Loucy (cell line): ENCODE results near the gene RPL27.

Experiments used
- H2AFZ ChIP-seq: fragments of 200-600 bp; sonication (generic); 2 replicates; pipeline ENCODE4 v1.6.0; 2016; ENCODE audit warnings: antibody characterized with exemption, mild to moderate bottlenecking, low read length, moderate library complexity
- H3F3A ChIP-seq: fragments of 200-600 bp; 2 replicates; pipeline ENCODE4 v1.6.0; 2016; ENCODE audit warnings: antibody characterized with exemption, low read depth, mild to moderate bottlenecking
- H3K27me3 ChIP-seq: fragments of 200-600 bp; sonication (generic); 2 replicates; pipeline ENCODE4 v1.6.1; 2014; ENCODE audit warnings: low read length, mild to moderate bottlenecking; ENCODE audit not compliant: insufficient read depth, poor library complexity, severe bottlenecking
- H3K36me3 ChIP-seq: fragments of 200-600 bp; sonication (generic); 2 replicates; pipeline ENCODE4 v1.6.1; 2016; ENCODE audit warnings: low read length; ENCODE audit not compliant: insufficient read depth
- H3K4me1 ChIP-seq: fragments of 200-600 bp; sonication (generic); 2 replicates; pipeline ENCODE4 v1.5.1; 2014; ENCODE audit warnings: low read length, mild to moderate bottlenecking; ENCODE audit not compliant: insufficient read depth, poor library complexity, severe bottlenecking
- H3K4me2 ChIP-seq: fragments of 200-600 bp; sonication (generic); 2 replicates; pipeline ENCODE4 v1.6.0; 2014; ENCODE audit warnings: antibody characterized with exemption, low read length, low read depth, mild to moderate bottlenecking; ENCODE audit not compliant: poor library complexity, severe bottlenecking
- H3K4me3 ChIP-seq: fragments of 200-600 bp; sonication (generic); 2 replicates; pipeline ENCODE4 v1.5.1; 2014; ENCODE audit warnings: low read length, mild to moderate bottlenecking, mixed read lengths; ENCODE audit not compliant: poor library complexity, severe bottlenecking
- H3K79me2 ChIP-seq: fragments of 200-600 bp; sonication (generic); 2 replicates; pipeline ENCODE4 v1.6.1; 2014; ENCODE audit warnings: low read length; ENCODE audit not compliant: insufficient read depth
- H3K9ac ChIP-seq: fragments of 200-600 bp; sonication (generic); 2 replicates; pipeline ENCODE4 v1.6.0; 2014; ENCODE audit warnings: mild to moderate bottlenecking, low read depth, low read length, moderate library complexity; ENCODE audit not compliant: poor library complexity, severe bottlenecking
- H3K9me2 ChIP-seq: fragments of 200-600 bp; sonication (generic); replicated peaks from 2 replicates; pipeline ENCODE4 v1.6.1; 2016; ENCODE audit warnings: low read depth, low read length, mixed read lengths
- H3K9me3 ChIP-seq: fragments of 200-600 bp; sonication (generic); 2 replicates; pipeline ENCODE4 v1.6.1; 2014; ENCODE audit warnings: mild to moderate bottlenecking, antibody characterized with exemption, low read length, low read depth; ENCODE audit not compliant: insufficient read depth
- H4K20me1 ChIP-seq: fragments of 200-600 bp; sonication (generic); 2 replicates; pipeline ENCODE4 v1.6.0; 2014; ENCODE audit warnings: antibody characterized with exemption, low read length, mild to moderate bottlenecking; ENCODE audit not compliant: insufficient read depth, poor library complexity, severe bottlenecking
- CTCF ChIP-seq: fragments of 200-600 bp; sonication (generic); conservative IDR thresholded peaks from 2 replicates; pipeline ENCODE4 v1.5.1; 2014; ENCODE audit warnings: mild to moderate bottlenecking, antibody characterized with exemption, low read length
- EZH2phosphoT487 ChIP-seq: fragments of 200-600 bp; IDR thresholded peaks from 2 replicates; pipeline ENCODE4 v1.6.1; 2018; ENCODE audit warnings: antibody characterized with exemption, mild to moderate bottlenecking, moderate library complexity, borderline replicate concordance

The RPL27 gene

GRCh38 chr17:43018008-43018853, 20.0 kb downstream of the RPL27 start:
- no peaks in the 10 kb centered on the region for H3K9me3 ChIP-seq
- no peak overlapping the region for H3K9ac ChIP-seq
- no peaks in the 10 kb centered on the region for H3K9me2 ChIP-seq
- H3K27me3 ChIP-seq, result no peaks in the 10 kb centered on the region
- peak overlapping the region; percentile 91 for H3K4me2 ChIP-seq
- peaks cover 46% of the 10 kb centered on the region for H3K79me2 ChIP-seq
- peaks cover 24% of the 10 kb centered on the region for H4K20me1 ChIP-seq
- no peak overlapping the region for H2AFZ ChIP-seq
- H3K4me3 ChIP-seq, result peak overlapping the region; percentile 92
- TF ChIP-seq CTCF, result no peak
- no peak for TF ChIP-seq EZH2phosphoT487
- peaks cover 29% of the 10 kb centered on the region for H3K4me1 ChIP-seq
- H3F3A ChIP-seq, result 0 out of 2 replicates have a peak, but pooled peaks cover 4% of the 10 kb centered on the region
- peaks cover 27% of the 10 kb centered on the region; the same call in 1 of the 2 replicates for H3K36me3 ChIP-seq

GRCh38 chr17:43018932-43019331, 20.7 kb downstream of the RPL27 start:
- Histone ChIP-seq H3K79me2 (peaks cover 46% of the 10 kb centered on the region), H3K9ac (peak overlapping the region; percentile 94), H3K4me3 (peak overlapping the region; percentile 92), H3K4me2 (peak overlapping the region; percentile 91), H3K9me2 (no peaks in the 10 kb centered on the region), H3K27me3 (no peaks in the 10 kb centered on the region), H4K20me1 (peaks cover 24% of the 10 kb centered on the region), H2AFZ (no peak overlapping the region), H3K4me1 (peaks cover 29% of the 10 kb centered on the region), H3K36me3 (peaks cover 27% of the 10 kb centered on the region; the same call in 1 of the 2 replicates), H3K9me3 (no peaks in the 10 kb centered on the region), H3F3A (0 out of 2 replicates have a peak, but pooled peaks cover 4% of the 10 kb centered on the region)
- no peak for TF ChIP-seq EZH2phosphoT487
- no peak for TF ChIP-seq CTCF

- Histone ChIP-seq H3K9me3 (no peaks in the 10 kb centered on the region), H3K9ac (peak overlapping the region; percentile 94), H3K27me3 (no peaks in the 10 kb centered on the region), H3F3A (0 out of 2 replicates have a peak, but pooled peaks cover 4% of the 10 kb centered on the region), H3K4me2 (peak overlapping the region; percentile 91), H3K9me2 (no peaks in the 10 kb centered on the region), H4K20me1 (peaks cover 24% of the 10 kb centered on the region), H3K79me2 (peaks cover 46% of the 10 kb centered on the region), H3K4me3 (peak overlapping the region; percentile 92), H2AFZ (no peak overlapping the region), H3K4me1 (peaks cover 29% of the 10 kb centered on the region), H3K36me3 (peaks cover 25% of the 10 kb centered on the region; the same call in 1 of the 2 replicates)
- TF ChIP-seq EZH2phosphoT487 (no peak), CTCF (no peak)
Observed at GRCh38 chr17:43019418-43019817, 21.2 kb downstream of the RPL27 start.
